GM23338 (cell line): ENCODE measurements around the gene PARP8. TPM values are rescaled to one million over a fixed set of nuclear protein-coding genes. Genes with fewer than 3 reads are reported as not detected.

Source experiments
- ATAC-seq: fragments of 200-7000 bp; cut with Tn5 transposase; 3 replicates; pipeline ENCODE4 v1.9.1; 2020
- DNase-seq: peaks from one replicate; pipeline ENCODE4 v3.0.0-alpha.2; 2015; ENCODE audit warnings: low spot score
- H2AFZ ChIP-seq: fragments of 200-600 bp; sonication (generic); 2 replicates; pipeline ENCODE4 v1.8.0; 2016; ENCODE audit warnings: antibody characterized with exemption, mild to moderate bottlenecking, moderate library complexity
- H3F3A ChIP-seq: fragments of 200-600 bp; sonication (generic); replicated peaks from 2 replicates; pipeline ENCODE4 v1.8.0; 2017; ENCODE audit warnings: antibody characterized with exemption, mixed run types, low read depth
- H3K27ac ChIP-seq: fragments of 200-600 bp; sonication (generic); 2 replicates; pipeline ENCODE4 v1.6.1; 2016; ENCODE audit warnings: low read depth
- H3K27me3 ChIP-seq: fragments of 200-600 bp; sonication (generic); 2 replicates; pipeline ENCODE4 v1.8.0; 2016; ENCODE audit warnings: mild to moderate bottlenecking, mixed run types, moderate library complexity; ENCODE audit not compliant: insufficient read depth
- H3K36me3 ChIP-seq: fragments of 200-600 bp; sonication (generic); 2 replicates; pipeline ENCODE4 v1.8.0; 2016; ENCODE audit warnings: mild to moderate bottlenecking; ENCODE audit not compliant: insufficient read depth
- H3K4me1 ChIP-seq: fragments of 200-600 bp; sonication (generic); 2 replicates; pipeline ENCODE4 v1.8.0; 2016; ENCODE audit warnings: mild to moderate bottlenecking, moderate library complexity; ENCODE audit not compliant: insufficient read depth
- H3K4me2 ChIP-seq: fragments of 200-600 bp; sonication (generic); 2 replicates; pipeline ENCODE4 v1.7.1; 2017; ENCODE audit warnings: mixed run types
- H3K4me3 ChIP-seq: fragments of 200-600 bp; sonication (generic); 2 replicates; pipeline ENCODE4 v1.6.1; 2016; ENCODE audit warnings: mixed run types
- H3K79me2 ChIP-seq: fragments of 200-600 bp; sonication (generic); replicated peaks from 2 replicates; pipeline ENCODE4 v1.8.0; 2017; ENCODE audit warnings: mild to moderate bottlenecking; ENCODE audit not compliant: insufficient read depth
- H3K9me2 ChIP-seq: fragments of 200-600 bp; sonication (generic); 2 replicates; pipeline ENCODE4 v1.8.0; 2017; ENCODE audit not compliant: insufficient read depth
- H4K20me1 ChIP-seq: fragments of 200-600 bp; sonication (generic); replicated peaks from 2 replicates; pipeline ENCODE4 v1.8.0; 2017; ENCODE audit warnings: mild to moderate bottlenecking; ENCODE audit not compliant: insufficient read depth
- H3K27ac Mint-ChIP-seq: 2 replicates; pipeline ENCODE4 v1.8.0; 2020; ENCODE audit warnings: inconsistent platforms, mild to moderate bottlenecking, moderate library complexity, mixed read lengths
- H3K27me3 Mint-ChIP-seq: 3 replicates; pipeline ENCODE4 v1.8.0; 2022; ENCODE audit warnings: low read depth, mild to moderate bottlenecking, moderate library complexity, mixed read lengths, inconsistent platforms; ENCODE audit not compliant: insufficient read depth, poor library complexity
- H3K36me3 Mint-ChIP-seq: 3 replicates; pipeline ENCODE4 v1.8.0; 2021; ENCODE audit warnings: low read depth, mild to moderate bottlenecking, inconsistent platforms, moderate library complexity, mixed read lengths
- H3K4me1 Mint-ChIP-seq: 3 replicates; pipeline ENCODE4 v1.8.0; 2020; ENCODE audit warnings: mild to moderate bottlenecking, inconsistent platforms, mixed read lengths
- H3K4me3 Mint-ChIP-seq: 3 replicates; pipeline ENCODE4 v1.8.0; 2021; ENCODE audit warnings: moderate library complexity, mild to moderate bottlenecking, inconsistent platforms, mixed read lengths
- H3K9me3 Mint-ChIP-seq: 3 replicates; pipeline ENCODE4 v1.8.0; 2020; ENCODE audit warnings: moderate library complexity, mild to moderate bottlenecking, inconsistent platforms, mixed read lengths
- CTCF ChIP-seq, 2 experiments: fragments of 200-600 bp in 1 of 2; sonication (generic) in 1 of 2; conservative IDR thresholded peaks; 2 replicates each; pipeline versions ENCODE4 v1.5.1 to v1.6.1; 2016 to 2017; ENCODE audit warnings: antibody characterized with exemption in 2 of 2, low read depth in 2 of 2, mild to moderate bottlenecking in 2 of 2, moderate library complexity in 1 of 2
- ETS1 ChIP-seq: IDR thresholded peaks from 2 replicates; pipeline ENCODE4 v1.6.1; 2016; ENCODE audit warnings: antibody characterized with exemption
- JUNB ChIP-seq: IDR thresholded peaks from one replicate; pipeline ENCODE4 v1.6.1; 2016; ENCODE audit warnings: antibody characterized with exemption; ENCODE audit not compliant: unreplicated experiment
- NANOG ChIP-seq: IDR thresholded peaks from 2 replicates; pipeline ENCODE4 v1.6.1; 2016; ENCODE audit warnings: antibody characterized with exemption, borderline replicate concordance
- POLR2AphosphoS5 ChIP-seq: IDR thresholded peaks from 2 replicates; pipeline ENCODE4 v1.6.1; 2016; ENCODE audit warnings: antibody characterized with exemption, low read depth
- REST ChIP-seq: IDR thresholded peaks from one replicate; pipeline ENCODE4 v1.6.1; 2018; ENCODE audit warnings: antibody characterized with exemption; ENCODE audit not compliant: unreplicated experiment
- ZNF114 ChIP-seq: fragments of 250-450 bp; sonication (Bioruptor Pico); IDR thresholded peaks from 2 replicates; pipeline ENCODE4 v1.5.0; 2020; ENCODE audit warnings: mild to moderate bottlenecking, moderate library complexity
- ZNF462 ChIP-seq: fragments of 250-450 bp; sonication (Bioruptor Pico); IDR thresholded peaks from 2 replicates; pipeline ENCODE4 v1.5.0; 2020; ENCODE audit warnings: mild to moderate bottlenecking, moderate library complexity
- polyA plus RNA-seq: library from polyadenylated mRNA; unstranded; fragments of >200 nt; fragmentation: Nextera tagmentation; extraction: Ambion mirVana; gene quantifications from 2 replicates; pipeline ENCODE4 v1.2.1, GENCODE V29; 2016
- total RNA-seq: library from RNA; depleted of rRNA; stranded (reverse); fragments of >200 nt; shearing (Covaris generic); gene quantifications from 2 replicates; pipeline ENCODE4 v1.2.3, GENCODE V29; 2014

PARP8 gene
- total and polyA plus RNA-seq, 2 experiments from 2014 or later = 13.0 to 25.0 TPM

GRCh38 chr5:50759526-50760270, 93.3 kb downstream of the PARP8 start:
- H3K4me1 Mint-ChIP-seq = peaks cover 3% of the 10 kb centered on the region; the same call in 1 of the 3 replicates
- H3K36me3 ChIP-seq = no peaks in the 10 kb centered on the region
- no peak overlapping the region for H3K4me2 ChIP-seq
- ATAC-seq (no peak), DNase-seq (no peak)
- H3K27me3 Mint-ChIP-seq = peaks cover 1% of the 10 kb centered on the region
- TF ChIP-seq ZNF114 (CRISPR knock-in tag) (no peak), CTCF (conservative IDR thresholded peaks at IDR 0.05; ENCODE audit: low read depth in 2 of 2) (no peak), JUNB (no peak), ETS1 (no peak), NANOG (no peak), POLR2AphosphoS5 (no peak), ZNF462 (no peak), REST (no peak)
- H3K9me2 ChIP-seq = no peaks in the 10 kb centered on the region
- H3K4me3 ChIP-seq = no peak overlapping the region
- H3K27ac ChIP-seq = no peak overlapping the region
- H3F3A ChIP-seq = no peaks in the 10 kb centered on the region
- H3K4me1 ChIP-seq = no peaks in the 10 kb centered on the region
- H4K20me1 ChIP-seq = peaks cover 4% of the 10 kb centered on the region; the same call in 1 of the 2 replicates
- no peaks in the 10 kb centered on the region for H3K79me2 ChIP-seq
- H3K4me3 Mint-ChIP-seq = no peak overlapping the region
- H3K27me3 ChIP-seq = no peaks in the 10 kb centered on the region
- peaks cover 2% of the 10 kb centered on the region; the same call in 1 of the 3 replicates for H3K9me3 Mint-ChIP-seq
- H3K36me3 Mint-ChIP-seq = peaks cover 16% of the 10 kb centered on the region; the same call in 2 of the 3 replicates
- H2AFZ ChIP-seq = no peak overlapping the region
- no peak overlapping the region for H3K27ac Mint-ChIP-seq
